Liver (tissue), 9 donors: Measurements from ENCODE around the gene FANCM. TPM values are rescaled to one million over a fixed set of nuclear protein-coding genes. Genes with fewer than 3 reads are reported as not detected.
A peak's percentile ranks its signal among the peaks of the same experiment; 100 is the strongest.

Experiments
- DNase-seq: peaks from one replicate; pipeline ENCODE4 v3.0.0-alpha.2; 2017; ENCODE audit warnings: low spot score
- H3K27ac ChIP-seq, 2 donors: one replicate each; pipeline ENCODE4 v1.7.0; 2013; ENCODE audit warnings: inconsistent platforms in 2 of 2, low read length in 2 of 2, control low read depth in 1 of 2, low read depth in 1 of 2, mild to moderate bottlenecking in 1 of 2
- H3K27me3 ChIP-seq, 4 donors: one replicate each; pipeline versions ENCODE4 v1.6.1 to v1.7.0; 2013; ENCODE audit warnings: low read length in 3 of 4, inconsistent platforms in 1 of 4, mild to moderate bottlenecking in 1 of 4, moderate library complexity in 1 of 4; ENCODE audit not compliant: control insufficient read depth in 4 of 4, insufficient read depth in 4 of 4
- H3K36me3 ChIP-seq, 4 donors: one replicate each; pipeline versions ENCODE4 v1.6.1 to v1.7.0; 2013; ENCODE audit warnings: low read length in 3 of 4, mild to moderate bottlenecking in 3 of 4, low read depth in 1 of 4, moderate library complexity in 1 of 4; ENCODE audit not compliant: control insufficient read depth in 4 of 4, insufficient read depth in 3 of 4
- H3K4me1 ChIP-seq, 4 donors: one replicate each; pipeline versions ENCODE4 v1.6.1 to v1.7.0; 2013; ENCODE audit warnings: low read length in 3 of 4, mild to moderate bottlenecking in 3 of 4, moderate library complexity in 1 of 4; ENCODE audit not compliant: control insufficient read depth in 4 of 4, insufficient read depth in 4 of 4
- H3K4me3 ChIP-seq, 3 donors: one replicate each; pipeline versions ENCODE4 v1.6.1 to v1.7.0; 2013; ENCODE audit warnings: low read length in 3 of 3, control low read depth in 1 of 3, low read depth in 1 of 3, mild to moderate bottlenecking in 1 of 3
- H3K9ac ChIP-seq, 2 donors: one replicate each; pipeline ENCODE4 v1.7.0; 2013; ENCODE audit warnings: low read length in 2 of 2, mild to moderate bottlenecking in 2 of 2, moderate library complexity in 2 of 2, control low read depth in 1 of 2, low read depth in 1 of 2
- H3K9me3 ChIP-seq, 4 donors: one replicate each; pipeline versions ENCODE4 v1.6.1 to v1.7.0; 2013; ENCODE audit warnings: low read length in 3 of 4; ENCODE audit not compliant: control insufficient read depth in 4 of 4
- EGR1 ChIP-seq, 2 donors: IDR thresholded peaks; 2 replicates each; pipeline ENCODE4 v1.6.1; 2016 to 2018; ENCODE audit warnings: antibody characterized with exemption in 2 of 2, low read depth in 2 of 2
- FOXA1 ChIP-seq: IDR thresholded peaks from 2 replicates; pipeline ENCODE4 v1.6.1; 2016; ENCODE audit warnings: antibody characterized with exemption
- FOXA2 ChIP-seq: IDR thresholded peaks from 2 replicates; pipeline ENCODE4 v1.6.1; 2016; ENCODE audit warnings: antibody characterized with exemption
- GABPA ChIP-seq, 2 donors: IDR thresholded peaks in 1 of 2; conservative IDR thresholded peaks in 1 of 2; 2 replicates each; pipeline ENCODE4 v1.6.1; 2016; ENCODE audit warnings: antibody characterized with exemption in 2 of 2, mild to moderate bottlenecking in 1 of 2, moderate library complexity in 1 of 2
- HNF4A ChIP-seq, 2 donors: conservative IDR thresholded peaks; 2 replicates each; pipeline ENCODE4 v1.6.1; 2016; ENCODE audit warnings: antibody characterized with exemption in 2 of 2, mild to moderate bottlenecking in 2 of 2
- HNF4G ChIP-seq: IDR thresholded peaks from 2 replicates; pipeline ENCODE4 v1.6.1; 2016; ENCODE audit warnings: antibody characterized with exemption
- JUND ChIP-seq, 2 donors: IDR thresholded peaks; 2 replicates each; pipeline ENCODE4 v1.6.1; 2016; ENCODE audit warnings: antibody characterized with exemption in 2 of 2
- NR2F2 ChIP-seq: IDR thresholded peaks from 2 replicates; pipeline ENCODE4 v1.6.1; 2016; ENCODE audit warnings: antibody characterized with exemption
- RAD21 ChIP-seq, 2 donors: IDR thresholded peaks; 2 replicates each; pipeline ENCODE4 v1.6.1; 2016; ENCODE audit warnings: antibody characterized with exemption in 2 of 2, mild to moderate bottlenecking in 2 of 2
- RXRA ChIP-seq, 2 donors: IDR thresholded peaks; 2 replicates each; pipeline ENCODE4 v1.6.1; 2017 to 2018; ENCODE audit warnings: antibody characterized with exemption in 2 of 2, mild to moderate bottlenecking in 1 of 2
- SP1 ChIP-seq: IDR thresholded peaks from 2 replicates; pipeline ENCODE4 v1.6.1; 2018; ENCODE audit warnings: antibody characterized with exemption, mild to moderate bottlenecking
- TAF1 ChIP-seq: conservative IDR thresholded peaks from 2 replicates; pipeline ENCODE4 v1.6.1; 2016; ENCODE audit warnings: antibody characterized with exemption, mild to moderate bottlenecking
- YY1 ChIP-seq: IDR thresholded peaks from 2 replicates; pipeline ENCODE4 v1.6.1; 2016; ENCODE audit warnings: antibody characterized with exemption, mild to moderate bottlenecking
- WGBS: extraction: QIAGEN DNeasy Blood & Tissue Kit; methylation state at CpG from one replicate; pipeline ENCODE4 v1.1.7; 2013; 5-methylcytosine and 5-hydroxymethylcytosine counted together
- polyA plus RNA-seq, 2 donors: library from polyadenylated mRNA; stranded (reverse) in 1 of 2; unstranded in 1 of 2; fragments of 200-250 nt in 1 of 2; fragments of >200 nt in 1 of 2; fragmentation: Nextera tagmentation in 1 of 2; extraction: Ambion mirVana in 1 of 2; gene quantifications; one replicate each; pipeline versions ENCODE4 v1.2.1 to v1.2.3, GENCODE V29; 2013 to 2015
- total RNA-seq, 2 donors: library from RNA; depleted of rRNA; stranded (reverse); fragments of >200 nt; gene quantifications; one replicate each; pipeline ENCODE4 v1.2.3, GENCODE V29; 2014
- TF ChIP-seq, protein P1 (sequence below): IDR thresholded peaks from 2 replicates; pipeline ENCODE4 v1.6.1; 2016; ENCODE audit warnings: antibody characterized with exemption
- TF ChIP-seq, protein P2 (sequence below): IDR thresholded peaks from 2 replicates; pipeline ENCODE4 v1.6.1; 2016; ENCODE audit warnings: antibody characterized with exemption, mild to moderate bottlenecking
- TF ChIP-seq, protein P3 (sequence below): IDR thresholded peaks from 2 replicates; pipeline ENCODE4 v1.6.1; 2016; ENCODE audit warnings: antibody characterized with exemption
- TF ChIP-seq, protein P4 (sequence below): IDR thresholded peaks from 2 replicates; pipeline ENCODE4 v1.6.1; 2016; ENCODE audit warnings: antibody characterized with exemption
- TF ChIP-seq, protein P5 (sequence below): fragments of 150-350 bp; IDR thresholded peaks from 2 replicates; pipeline ENCODE4 v1.5.1; 2017; ENCODE audit warnings: improper control_type of control experiment, low read depth, low read length; ENCODE audit not compliant: missing input control
- donor health status: healthy.
- donor health status: healthy.
- donor health status: healthy.
- donor health status: healthy.
- donor health status: healthy.

The FANCM gene, protein sequence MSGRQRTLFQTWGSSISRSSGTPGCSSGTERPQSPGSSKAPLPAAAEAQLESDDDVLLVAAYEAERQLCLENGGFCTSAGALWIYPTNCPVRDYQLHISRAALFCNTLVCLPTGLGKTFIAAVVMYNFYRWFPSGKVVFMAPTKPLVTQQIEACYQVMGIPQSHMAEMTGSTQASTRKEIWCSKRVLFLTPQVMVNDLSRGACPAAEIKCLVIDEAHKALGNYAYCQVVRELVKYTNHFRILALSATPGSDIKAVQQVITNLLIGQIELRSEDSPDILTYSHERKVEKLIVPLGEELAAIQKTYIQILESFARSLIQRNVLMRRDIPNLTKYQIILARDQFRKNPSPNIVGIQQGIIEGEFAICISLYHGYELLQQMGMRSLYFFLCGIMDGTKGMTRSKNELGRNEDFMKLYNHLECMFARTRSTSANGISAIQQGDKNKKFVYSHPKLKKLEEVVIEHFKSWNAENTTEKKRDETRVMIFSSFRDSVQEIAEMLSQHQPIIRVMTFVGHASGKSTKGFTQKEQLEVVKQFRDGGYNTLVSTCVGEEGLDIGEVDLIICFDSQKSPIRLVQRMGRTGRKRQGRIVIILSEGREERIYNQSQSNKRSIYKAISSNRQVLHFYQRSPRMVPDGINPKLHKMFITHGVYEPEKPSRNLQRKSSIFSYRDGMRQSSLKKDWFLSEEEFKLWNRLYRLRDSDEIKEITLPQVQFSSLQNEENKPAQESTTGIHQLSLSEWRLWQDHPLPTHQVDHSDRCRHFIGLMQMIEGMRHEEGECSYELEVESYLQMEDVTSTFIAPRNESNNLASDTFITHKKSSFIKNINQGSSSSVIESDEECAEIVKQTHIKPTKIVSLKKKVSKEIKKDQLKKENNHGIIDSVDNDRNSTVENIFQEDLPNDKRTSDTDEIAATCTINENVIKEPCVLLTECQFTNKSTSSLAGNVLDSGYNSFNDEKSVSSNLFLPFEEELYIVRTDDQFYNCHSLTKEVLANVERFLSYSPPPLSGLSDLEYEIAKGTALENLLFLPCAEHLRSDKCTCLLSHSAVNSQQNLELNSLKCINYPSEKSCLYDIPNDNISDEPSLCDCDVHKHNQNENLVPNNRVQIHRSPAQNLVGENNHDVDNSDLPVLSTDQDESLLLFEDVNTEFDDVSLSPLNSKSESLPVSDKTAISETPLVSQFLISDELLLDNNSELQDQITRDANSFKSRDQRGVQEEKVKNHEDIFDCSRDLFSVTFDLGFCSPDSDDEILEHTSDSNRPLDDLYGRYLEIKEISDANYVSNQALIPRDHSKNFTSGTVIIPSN (N-terminal part only)
- total RNA-seq, result 1 to 10 TPM; 3.7 to 7.4 TPM
- 1 to 10 TPM in 1 of 2 donors, under 1 TPM in 1; 0.38 to 2.5 TPM for polyA plus RNA-seq

DNA sequence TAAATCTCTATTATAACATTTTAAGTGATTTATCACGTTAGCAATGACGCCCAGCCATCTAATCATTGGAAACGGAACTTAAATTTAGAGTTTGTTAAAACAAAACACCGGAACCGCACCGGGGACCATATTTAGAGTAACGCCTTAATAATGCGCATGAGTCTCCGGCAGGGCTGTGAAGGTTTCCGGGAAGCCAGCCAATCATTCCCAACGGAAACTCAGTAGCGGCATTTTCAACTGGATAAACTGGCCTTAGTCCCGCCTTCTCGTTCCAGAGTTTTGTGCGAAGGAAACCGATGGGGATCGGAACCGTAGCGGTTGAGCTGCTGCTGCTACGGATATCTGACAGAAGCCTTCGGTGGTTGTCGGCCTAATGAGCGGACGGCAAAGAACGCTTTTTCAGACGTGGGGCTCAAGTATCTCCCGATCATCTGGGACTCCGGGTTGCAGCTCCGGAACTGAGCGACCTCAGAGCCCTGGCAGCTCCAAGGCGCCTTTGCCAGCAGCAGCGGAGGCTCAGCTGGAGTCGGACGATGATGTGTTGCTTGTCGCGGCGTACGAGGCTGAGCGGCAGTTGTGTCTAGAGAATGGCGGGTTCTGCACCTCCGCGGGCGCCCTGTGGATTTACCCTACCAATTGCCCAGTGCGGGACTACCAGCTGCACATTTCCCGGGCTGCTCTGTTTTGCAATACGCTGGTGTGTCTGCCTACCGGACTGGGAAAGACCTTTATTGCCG, at the start of gene FANCM:
TSS of gene FANCM (plus strand) at position 272 of the 737 bp plus-strand sequence. CDS start at position 374, 102 bp downstream.
- WGBS, result under 1% methylated on average over 48 of the region's 48 CpGs
- Histone ChIP-seq H3K4me1 (peaks cover 3 to 29% (median 17%) of the 10 kb centered on the region in 4 donors), H3K4me3 (peak within 1 kb of the TSS; percentile 75 to 97 (median 97)), H3K36me3 (no peaks in the 10 kb centered on the region), H3K9me3 (no peaks in the 10 kb centered on the region), H3K27ac (peak within 1 kb of the TSS; percentile 81 to 83), H3K9ac (peak within 1 kb of the TSS; percentile 77 to 97), H3K27me3 (no peaks in the 10 kb centered on the region)
- TF ChIP-seq HNF4G (no peak), FOXA2 (peak; percentile 17), RAD21 (IDR thresholded peaks at IDR 0.05) (peak; percentile 37 to 44), EGR1 (IDR thresholded peaks at IDR 0.05; ENCODE audit: low read depth in 2 of 2) (no peak), RXRA (IDR thresholded peaks at IDR 0.05) (peak; percentile 20 to 26), JUND (IDR thresholded peaks at IDR 0.05) (peak; percentile 27 to 44), YY1 (peak; percentile 87), HNF4A (conservative IDR thresholded peaks at IDR 0.05) (no peak), TAF1 (no peak), FOXA1 (no peak), SP1 (peak; percentile 64), GABPA (IDR thresholded peaks at IDR 0.05 in 1 of 2, conservative IDR thresholded peaks at IDR 0.05 in 1 of 2) (peak; percentile 98 to 99), NR2F2 (no peak)
- TF ChIP-seq, protein P1, sequence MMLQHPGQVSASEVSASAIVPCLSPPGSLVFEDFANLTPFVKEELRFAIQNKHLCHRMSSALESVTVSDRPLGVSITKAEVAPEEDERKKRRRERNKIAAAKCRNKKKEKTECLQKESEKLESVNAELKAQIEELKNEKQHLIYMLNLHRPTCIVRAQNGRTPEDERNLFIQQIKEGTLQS, result peak; percentile 14
- TF ChIP-seq, protein P2, sequence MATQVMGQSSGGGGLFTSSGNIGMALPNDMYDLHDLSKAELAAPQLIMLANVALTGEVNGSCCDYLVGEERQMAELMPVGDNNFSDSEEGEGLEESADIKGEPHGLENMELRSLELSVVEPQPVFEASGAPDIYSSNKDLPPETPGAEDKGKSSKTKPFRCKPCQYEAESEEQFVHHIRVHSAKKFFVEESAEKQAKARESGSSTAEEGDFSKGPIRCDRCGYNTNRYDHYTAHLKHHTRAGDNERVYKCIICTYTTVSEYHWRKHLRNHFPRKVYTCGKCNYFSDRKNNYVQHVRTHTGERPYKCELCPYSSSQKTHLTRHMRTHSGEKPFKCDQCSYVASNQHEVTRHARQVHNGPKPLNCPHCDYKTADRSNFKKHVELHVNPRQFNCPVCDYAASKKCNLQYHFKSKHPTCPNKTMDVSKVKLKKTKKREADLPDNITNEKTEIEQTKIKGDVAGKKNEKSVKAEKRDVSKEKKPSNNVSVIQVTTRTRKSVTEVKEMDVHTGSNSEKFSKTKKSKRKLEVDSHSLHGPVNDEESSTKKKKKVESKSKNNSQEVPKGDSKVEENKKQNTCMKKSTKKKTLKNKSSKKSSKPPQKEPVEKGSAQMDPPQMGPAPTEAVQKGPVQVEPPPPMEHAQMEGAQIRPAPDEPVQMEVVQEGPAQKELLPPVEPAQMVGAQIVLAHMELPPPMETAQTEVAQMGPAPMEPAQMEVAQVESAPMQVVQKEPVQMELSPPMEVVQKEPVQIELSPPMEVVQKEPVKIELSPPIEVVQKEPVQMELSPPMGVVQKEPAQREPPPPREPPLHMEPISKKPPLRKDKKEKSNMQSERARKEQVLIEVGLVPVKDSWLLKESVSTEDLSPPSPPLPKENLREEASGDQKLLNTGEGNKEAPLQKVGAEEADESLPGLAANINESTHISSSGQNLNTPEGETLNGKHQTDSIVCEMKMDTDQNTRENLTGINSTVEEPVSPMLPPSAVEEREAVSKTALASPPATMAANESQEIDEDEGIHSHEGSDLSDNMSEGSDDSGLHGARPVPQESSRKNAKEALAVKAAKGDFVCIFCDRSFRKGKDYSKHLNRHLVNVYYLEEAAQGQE, result peak; percentile 18
- TF ChIP-seq, protein P3, sequence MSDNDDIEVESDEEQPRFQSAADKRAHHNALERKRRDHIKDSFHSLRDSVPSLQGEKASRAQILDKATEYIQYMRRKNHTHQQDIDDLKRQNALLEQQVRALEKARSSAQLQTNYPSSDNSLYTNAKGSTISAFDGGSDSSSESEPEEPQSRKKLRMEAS, result peak; percentile 70
- TF ChIP-seq, protein P4, sequence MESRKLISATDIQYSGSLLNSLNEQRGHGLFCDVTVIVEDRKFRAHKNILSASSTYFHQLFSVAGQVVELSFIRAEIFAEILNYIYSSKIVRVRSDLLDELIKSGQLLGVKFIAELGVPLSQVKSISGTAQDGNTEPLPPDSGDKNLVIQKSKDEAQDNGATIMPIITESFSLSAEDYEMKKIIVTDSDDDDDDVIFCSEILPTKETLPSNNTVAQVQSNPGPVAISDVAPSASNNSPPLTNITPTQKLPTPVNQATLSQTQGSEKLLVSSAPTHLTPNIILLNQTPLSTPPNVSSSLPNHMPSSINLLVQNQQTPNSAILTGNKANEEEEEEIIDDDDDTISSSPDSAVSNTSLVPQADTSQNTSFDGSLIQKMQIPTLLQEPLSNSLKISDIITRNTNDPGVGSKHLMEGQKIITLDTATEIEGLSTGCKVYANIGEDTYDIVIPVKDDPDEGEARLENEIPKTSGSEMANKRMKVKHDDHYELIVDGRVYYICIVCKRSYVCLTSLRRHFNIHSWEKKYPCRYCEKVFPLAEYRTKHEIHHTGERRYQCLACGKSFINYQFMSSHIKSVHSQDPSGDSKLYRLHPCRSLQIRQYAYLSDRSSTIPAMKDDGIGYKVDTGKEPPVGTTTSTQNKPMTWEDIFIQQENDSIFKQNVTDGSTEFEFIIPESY, result no peak
- TF ChIP-seq, protein P5, sequence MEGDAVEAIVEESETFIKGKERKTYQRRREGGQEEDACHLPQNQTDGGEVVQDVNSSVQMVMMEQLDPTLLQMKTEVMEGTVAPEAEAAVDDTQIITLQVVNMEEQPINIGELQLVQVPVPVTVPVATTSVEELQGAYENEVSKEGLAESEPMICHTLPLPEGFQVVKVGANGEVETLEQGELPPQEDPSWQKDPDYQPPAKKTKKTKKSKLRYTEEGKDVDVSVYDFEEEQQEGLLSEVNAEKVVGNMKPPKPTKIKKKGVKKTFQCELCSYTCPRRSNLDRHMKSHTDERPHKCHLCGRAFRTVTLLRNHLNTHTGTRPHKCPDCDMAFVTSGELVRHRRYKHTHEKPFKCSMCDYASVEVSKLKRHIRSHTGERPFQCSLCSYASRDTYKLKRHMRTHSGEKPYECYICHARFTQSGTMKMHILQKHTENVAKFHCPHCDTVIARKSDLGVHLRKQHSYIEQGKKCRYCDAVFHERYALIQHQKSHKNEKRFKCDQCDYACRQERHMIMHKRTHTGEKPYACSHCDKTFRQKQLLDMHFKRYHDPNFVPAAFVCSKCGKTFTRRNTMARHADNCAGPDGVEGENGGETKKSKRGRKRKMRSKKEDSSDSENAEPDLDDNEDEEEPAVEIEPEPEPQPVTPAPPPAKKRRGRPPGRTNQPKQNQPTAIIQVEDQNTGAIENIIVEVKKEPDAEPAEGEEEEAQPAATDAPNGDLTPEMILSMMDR, result no peak
- peak; percentile 88 for DNase-seq
